Measurements from ENCODE around the gene GNB1L. TPM values are rescaled to one million over a fixed set of nuclear protein-coding genes. Genes with fewer than 3 reads are reported as not detected.

GNB1L gene
- total RNA-seq, 4 donors from 2014 or later = 4.3 to 7.6 (median 6.1) TPM

GRCh38 chr22:19824212-19824925 is 30.3 kb downstream of the GNB1L start:
- DNase-seq (ENCODE audit: low spot score) = no peak
- TF ChIP-seq CTCF (IDR thresholded peaks at IDR 0.05) = no peak
- no peak for ATAC-seq (ENCODE audit: low FRiP score)

- ATAC-seq (ENCODE audit: low FRiP score) (no peak), DNase-seq (ENCODE audit: low spot score) (no peak)
- TF ChIP-seq CTCF (IDR thresholded peaks at IDR 0.05) = no peak
These were observed 30.8 kb downstream of the GNB1L start for GRCh38 chr22:19823902-19824211.

GRCh38 chr22:19823191-19823901 is 31.3 kb downstream of the GNB1L start:
- ATAC-seq (ENCODE audit: low FRiP score) (no peak), DNase-seq (ENCODE audit: low spot score) (no peak)
- no peak for TF ChIP-seq CTCF (IDR thresholded peaks at IDR 0.05)

GRCh38 chr22:19822301-19823117 is 32.2 kb downstream of the GNB1L start:
- ATAC-seq (ENCODE audit: low FRiP score) (no peak), DNase-seq (ENCODE audit: low spot score) (peak; percentile 12)
- no peak for TF ChIP-seq CTCF (IDR thresholded peaks at IDR 0.05)

GRCh38 chr22:19821523-19822300 is 33.0 kb downstream of the GNB1L start:
- TF ChIP-seq CTCF (IDR thresholded peaks at IDR 0.05) = no peak
- ATAC-seq (ENCODE audit: low FRiP score) = no peak
- DNase-seq (ENCODE audit: low spot score) = no peak

GRCh38 chr22:19820880-19821522 is 33.7 kb downstream of the GNB1L start:
- no peak for ATAC-seq (ENCODE audit: low FRiP score)
- no peak for DNase-seq (ENCODE audit: low spot score)
- no peak for TF ChIP-seq CTCF (IDR thresholded peaks at IDR 0.05)
